A673 (cell line): ENCODE measurements around the gene ZEB2.

Source experiments
- CTCF ChIP-seq: fragments of 300-800, 200-600 bp; sonication (generic); conservative IDR thresholded peaks from 2 replicates; pipeline ENCODE4 v1.5.1; 2017; ENCODE audit warnings: low read depth, mild to moderate bottlenecking, antibody characterized with exemption, low read length, moderate library complexity, mixed read lengths
- EZH2 ChIP-seq: fragments of 200-600 bp; sonication (generic); IDR thresholded peaks from 2 replicates; pipeline ENCODE4 v1.6.1; 2017; ENCODE audit warnings: borderline replicate concordance, low read depth, mild to moderate bottlenecking, mixed read lengths, antibody characterized with exemption, low read length; ENCODE audit not compliant: poor library complexity, severe bottlenecking

- TF ChIP-seq EZH2 (no peak), CTCF (no peak)
These were observed 161.4 kb downstream of the ZEB2 start for GRCh38 chr2:144358374-144358964.
